A549 treated with Mapracorat at 1 μM for 4 hours (cell line): Measurements from ENCODE around the gene RPA3. TPM values are rescaled to one million over a fixed set of nuclear protein-coding genes. Genes with fewer than 3 reads are reported as not detected.

Source experiments
- total RNA-seq: library from RNA; stranded (reverse); fragments of 200-300 nt; extraction: Qiagen RNA extraction; gene quantifications from 5 replicates; pipeline ENCODE4 v1.2.3, GENCODE V29; 2022

The RPA3 gene
- total RNA-seq = 85.3 to 104 TPM (median 100 TPM) in 5 replicates

GRCh38 chr7:7718492-7718891 lies at the start of gene RPA3:
Gene RPA3, minus strand, starts transcription at chr7:7718607. Its CDS starts 78,189 bp downstream, at chr7:7640418.

GRCh38 chr7:7640221-7641128 lies 77.9 kb downstream of the RPA3 start, which contains the start of gene UMAD1:
Gene UMAD1, plus strand, starts transcription at chr7:7640752. Its CDS starts 32,620 bp downstream, at chr7:7673372.

Other genes with a start within 250 kb of the RPA3 start
- gene COL28A1, start 182.7 kb downstream of the RPA3 start, total RNA-seq = 0.45 to 0.98 TPM (median 0.65 TPM) in 5 replicates
- 18.0 to 19.4 TPM (median 18.2 TPM) in 5 replicates for gene MIOS, start 151.7 kb downstream of the RPA3 start, total RNA-seq
- gene UMAD1, start 77.9 kb downstream of the RPA3 start, total RNA-seq = 8.8 to 11.3 TPM (median 11.2 TPM) in 5 replicates